Measurements from ENCODE around the gene ANKLE2.
A peak's percentile ranks its signal among the peaks of the same experiment; 100 is the strongest.
"Not testable (repeated sequence)": the region's sequence is repeated elsewhere in the genome, so short reads cannot be mapped to it uniquely, and the experiment has no call there.

ANKLE2 gene

GRCh38 chr12:132776816-132777568, 15.4 kb upstream of the ANKLE2 start:
- DNase-seq, result no peak

- not testable (repeated sequence) for DNase-seq
Observed at GRCh38 chr12:132776230-132776625, 14.6 kb upstream of the ANKLE2 start.

- no peak for DNase-seq
Observed at GRCh38 chr12:132775502-132776229, 14.0 kb upstream of the ANKLE2 start.

- DNase-seq, result no peak
Observed at GRCh38 chr12:132774646-132775275, 13.1 kb upstream of the ANKLE2 start.

GRCh38 chr12:132774159-132774558, 12.5 kb upstream of the ANKLE2 start:
- no peak for DNase-seq

- DNase-seq, result no peak
Observed at GRCh38 chr12:132773077-132773955, 11.7 kb upstream of the ANKLE2 start.

GRCh38 chr12:132772606-132773005, 11.0 kb upstream of the ANKLE2 start:
- no peak for DNase-seq

- peak; percentile 37 for DNase-seq
Observed at GRCh38 chr12:132771126-132771838, 9.7 kb upstream of the ANKLE2 start.

GRCh38 chr12:132766380-132767085, 4.9 kb upstream of the ANKLE2 start:
- DNase-seq, result no peak

- DNase-seq, result no peak
Observed at GRCh38 chr12:132765361-132765760, 3.7 kb upstream of the ANKLE2 start.

- no peak for DNase-seq
Observed at GRCh38 chr12:132764231-132764630, 2.6 kb upstream of the ANKLE2 start.

- peak; percentile 79 for DNase-seq
Observed at GRCh38 chr12:132761921-132762583, 420 bp upstream of the ANKLE2 start.

GRCh38 chr12:132759359-132759758, 2.3 kb downstream of the ANKLE2 start:
- no peak for DNase-seq

GRCh38 chr12:132758825-132759224, 2.8 kb downstream of the ANKLE2 start:
- not testable (repeated sequence) for DNase-seq

- no peak for DNase-seq
Observed at GRCh38 chr12:132754160-132754932, 7.3 kb downstream of the ANKLE2 start.

- DNase-seq, result not testable (repeated sequence)
Observed at GRCh38 chr12:132753670-132754069, 8.0 kb downstream of the ANKLE2 start.

GRCh38 chr12:132748319-132748718, 13.3 kb downstream of the ANKLE2 start:
- no peak for DNase-seq

- no peak for DNase-seq
Observed at GRCh38 chr12:132747896-132748295, 13.7 kb downstream of the ANKLE2 start.

- DNase-seq, result no peak
Observed at GRCh38 chr12:132747395-132747794, 14.2 kb downstream of the ANKLE2 start.

- no peak for DNase-seq
Observed at GRCh38 chr12:132746613-132747012, 15.0 kb downstream of the ANKLE2 start.

All from effector CD4-positive, alpha-beta T cell (primary cell).